Measurements from ENCODE around the gene PRDM16.
A peak's percentile ranks its signal among the peaks of the same experiment; 100 is the strongest.
"Not testable (repeated sequence)": the region's sequence is repeated elsewhere in the genome, so short reads cannot be mapped to it uniquely, and the experiment has no call there.

PRDM16 gene

GRCh38 chr1:3285106-3285740, 216.2 kb downstream of the PRDM16 start:
- Histone ChIP-seq H2BK120ac (ENCODE audit: low read depth, low read length) (no peak overlapping the region), H2BK12ac (ENCODE audit: low read length) (no peak overlapping the region), H3K4me3 (ENCODE audit: low read length in 2 of 2) (no peak overlapping the region), H3K23ac (ENCODE audit: low read depth, low read length, poor library complexity) (peak overlapping the region; percentile 59), H3K14ac (ENCODE audit: low read length) (peak overlapping the region; percentile 17), H3K27me3 (ENCODE audit: control insufficient read depth in 3 of 3, insufficient read depth in 3 of 3, low read depth in 1 of 3, low read length in 3 of 3) (peaks cover 0 to 62% (median 7%) of the 10 kb centered on the region in 3 experiments), H3K9me3 (replicated peaks in 1 of 2; ENCODE audit: control insufficient read depth in 2 of 2, insufficient read depth in 1 of 2, low read depth in 1 of 2, low read length in 2 of 2) (no peaks in the 10 kb centered on the region), H3K4ac (ENCODE audit: low read length) (no peak overlapping the region), H2BK5ac (ENCODE audit: low read length) (peak overlapping the region; percentile 49), H3K4me1 (ENCODE audit: control insufficient read depth in 2 of 2, insufficient read depth in 1 of 2, low read depth in 1 of 2, low read length in 2 of 2) (peaks cover 0 to 4% of the 10 kb centered on the region in 2 donors), H3K4me2 (ENCODE audit: insufficient read depth, low read length, poor library complexity, severe bottlenecking) (no peak overlapping the region), H3K36me3 (replicated peaks in 1 of 2; ENCODE audit: control insufficient read depth in 2 of 2, insufficient read depth in 2 of 2, low read length in 2 of 2) (no peaks in the 10 kb centered on the region), H4K91ac (ENCODE audit: low read depth, low read length, poor library complexity) (no peak overlapping the region), H3K18ac (ENCODE audit: low read length) (peak overlapping the region; percentile 79), H3K27ac (replicated peaks; ENCODE audit: low read length) (no peak overlapping the region), H2AK5ac (ENCODE audit: low read depth, low read length) (peak overlapping the region; percentile 79), H3K79me1 (ENCODE audit: low read depth, low read length) (peaks cover 2% of the 10 kb centered on the region), H2AFZ (ENCODE audit: low read length) (no peak overlapping the region), H2BK15ac (ENCODE audit: low read length) (peak overlapping the region; percentile 45), H4K8ac (ENCODE audit: low read depth, low read length) (no peak overlapping the region), H3K9ac (ENCODE audit: low read depth, low read length, poor library complexity) (peak overlapping the region; percentile 12)
- DNase-seq (ENCODE audit: low spot score), result no peak
- no CpG with 5 or more reads among the region's 19 CpGs for WGBS, 2 donors (ENCODE audit: extremely low coverage in 2 of 2, insufficient read length in 2 of 2, insufficient replicate concordance in 1 of 2)

- H2BK5ac ChIP-seq (ENCODE audit: low read length); H2BK12ac ChIP-seq (ENCODE audit: low read length); H3K9ac ChIP-seq (ENCODE audit: low read depth, low read length, poor library complexity); H3K27ac ChIP-seq (replicated peaks; ENCODE audit: low read length); H3K4me3 ChIP-seq (ENCODE audit: low read length in 2 of 2); H4K8ac ChIP-seq (ENCODE audit: low read depth, low read length); H2BK15ac ChIP-seq (ENCODE audit: low read length); H2AK5ac ChIP-seq (ENCODE audit: low read depth, low read length); H2BK120ac ChIP-seq (ENCODE audit: low read depth, low read length); H4K91ac ChIP-seq (ENCODE audit: low read depth, low read length, poor library complexity); H3K4me1 ChIP-seq (ENCODE audit: control insufficient read depth in 2 of 2, insufficient read depth in 1 of 2, low read depth in 1 of 2, low read length in 2 of 2); DNase-seq (ENCODE audit: low spot score); H3K23ac ChIP-seq (ENCODE audit: low read depth, low read length, poor library complexity); H3K14ac ChIP-seq (ENCODE audit: low read length); H3K9me3 ChIP-seq (replicated peaks in 1 of 2; ENCODE audit: control insufficient read depth in 2 of 2, insufficient read depth in 1 of 2, low read depth in 1 of 2, low read length in 2 of 2); H3K36me3 ChIP-seq (replicated peaks in 1 of 2; ENCODE audit: control insufficient read depth in 2 of 2, insufficient read depth in 2 of 2, low read length in 2 of 2); H3K79me1 ChIP-seq (ENCODE audit: low read depth, low read length); H2AFZ ChIP-seq (ENCODE audit: low read length); H3K4me2 ChIP-seq (ENCODE audit: insufficient read depth, low read length, poor library complexity, severe bottlenecking); H3K4ac ChIP-seq (ENCODE audit: low read length); H3K18ac ChIP-seq (ENCODE audit: low read length): not testable (repeated sequence)
- no CpG with 5 or more reads among the region's 33 CpGs for WGBS, 2 donors (ENCODE audit: extremely low coverage in 2 of 2, insufficient read length in 2 of 2, insufficient replicate concordance in 1 of 2)
- H3K27me3 ChIP-seq (ENCODE audit: control insufficient read depth in 3 of 3, insufficient read depth in 3 of 3, low read depth in 1 of 3, low read length in 3 of 3), result peaks cover 0 to 49% (median 7%) of the 10 kb centered on the region in 3 experiments
These were observed 218.1 kb downstream of the PRDM16 start for GRCh38 chr1:3287095-3287494.

DNA sequence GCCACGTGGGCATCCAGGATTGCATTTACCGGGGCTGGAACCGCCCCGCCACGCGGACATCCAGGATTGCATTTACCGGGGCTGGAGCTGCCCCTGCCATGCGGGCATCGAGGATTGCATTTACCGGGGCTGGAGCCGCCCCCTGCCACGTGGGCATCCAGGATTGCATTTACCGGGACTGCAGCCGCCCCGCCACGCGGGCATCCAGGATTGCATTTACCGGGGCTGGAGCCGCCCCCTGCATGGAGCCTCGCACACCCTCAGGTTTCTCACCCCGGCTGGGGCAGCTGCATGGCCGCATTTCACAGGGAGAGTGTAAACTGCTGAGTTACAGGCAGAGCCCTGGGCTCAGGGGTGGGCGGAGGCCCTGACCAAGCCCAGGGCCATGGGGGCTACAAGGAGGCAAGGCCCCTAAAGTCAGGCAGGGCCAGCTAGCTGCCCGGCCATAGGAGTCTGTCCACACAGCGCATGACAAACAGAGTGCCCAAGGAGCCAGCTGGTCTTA, 218.7 kb downstream of the PRDM16 start:
- Histone ChIP-seq H3K4me3 (ENCODE audit: low read length in 2 of 2) (no peak overlapping the region), H2BK15ac (ENCODE audit: low read length) (peak overlapping the region; percentile 35), H2BK120ac (ENCODE audit: low read depth, low read length) (no peak overlapping the region), H3K9me3 (replicated peaks in 1 of 2; ENCODE audit: control insufficient read depth in 2 of 2, insufficient read depth in 1 of 2, low read depth in 1 of 2, low read length in 2 of 2) (no peaks in the 10 kb centered on the region), H3K9ac (ENCODE audit: low read depth, low read length, poor library complexity) (no peak overlapping the region), H3K4me2 (ENCODE audit: insufficient read depth, low read length, poor library complexity, severe bottlenecking) (no peak overlapping the region), H2AFZ (ENCODE audit: low read length) (no peak overlapping the region), H3K23ac (ENCODE audit: low read depth, low read length, poor library complexity) (no peak overlapping the region), H3K27ac (replicated peaks; ENCODE audit: low read length) (no peak overlapping the region), H3K4ac (ENCODE audit: low read length) (no peak overlapping the region), H4K8ac (ENCODE audit: low read depth, low read length) (no peak overlapping the region), H4K91ac (ENCODE audit: low read depth, low read length, poor library complexity) (no peak overlapping the region), H2BK5ac (ENCODE audit: low read length) (no peak overlapping the region), H3K79me1 (ENCODE audit: low read depth, low read length) (no peaks in the 10 kb centered on the region), H2BK12ac (ENCODE audit: low read length) (no peak overlapping the region), H3K4me1 (ENCODE audit: control insufficient read depth in 2 of 2, insufficient read depth in 1 of 2, low read depth in 1 of 2, low read length in 2 of 2) (peaks cover 0 to 4% of the 10 kb centered on the region in 2 donors), H3K27me3 (ENCODE audit: control insufficient read depth in 3 of 3, insufficient read depth in 3 of 3, low read depth in 1 of 3, low read length in 3 of 3) (peaks cover 0 to 47% (median 5%) of the 10 kb centered on the region in 3 experiments), H3K14ac (ENCODE audit: low read length) (no peak overlapping the region), H3K36me3 (replicated peaks in 1 of 2; ENCODE audit: control insufficient read depth in 2 of 2, insufficient read depth in 2 of 2, low read length in 2 of 2) (no peaks in the 10 kb centered on the region), H3K18ac (ENCODE audit: low read length) (peak overlapping the region; percentile 15), H2AK5ac (ENCODE audit: low read depth, low read length) (peak overlapping the region; percentile 32)
- no peak for DNase-seq (ENCODE audit: low spot score)
- no CpG with 5 or more reads among the region's 25 CpGs for WGBS, 2 donors (ENCODE audit: extremely low coverage in 2 of 2, insufficient read length in 2 of 2, insufficient replicate concordance in 1 of 2)

- Histone ChIP-seq H3K18ac (ENCODE audit: low read length) (peak overlapping the region; percentile 53), H3K27ac (replicated peaks; ENCODE audit: low read length) (no peak overlapping the region), H3K4ac (ENCODE audit: low read length) (no peak overlapping the region), H4K8ac (ENCODE audit: low read depth, low read length) (no peak overlapping the region), H3K4me3 (ENCODE audit: low read length in 2 of 2) (no peak overlapping the region), H2AFZ (ENCODE audit: low read length) (no peak overlapping the region), H3K23ac (ENCODE audit: low read depth, low read length, poor library complexity) (peak overlapping the region; percentile 69), H2BK5ac (ENCODE audit: low read length) (no peak overlapping the region), H2AK5ac (ENCODE audit: low read depth, low read length) (no peak overlapping the region), H3K27me3 (ENCODE audit: control insufficient read depth in 3 of 3, insufficient read depth in 3 of 3, low read depth in 1 of 3, low read length in 3 of 3) (peaks cover 0 to 49% (median 2%) of the 10 kb centered on the region in 3 experiments), H2BK12ac (ENCODE audit: low read length) (peak overlapping the region; percentile 68), H3K36me3 (replicated peaks in 1 of 2; ENCODE audit: control insufficient read depth in 2 of 2, insufficient read depth in 2 of 2, low read length in 2 of 2) (no peaks in the 10 kb centered on the region), H3K14ac (ENCODE audit: low read length) (no peak overlapping the region), H3K79me1 (ENCODE audit: low read depth, low read length) (no peaks in the 10 kb centered on the region), H3K4me1 (ENCODE audit: control insufficient read depth in 2 of 2, insufficient read depth in 1 of 2, low read depth in 1 of 2, low read length in 2 of 2) (no peaks in the 10 kb centered on the region), H3K9me3 (replicated peaks in 1 of 2; ENCODE audit: control insufficient read depth in 2 of 2, insufficient read depth in 1 of 2, low read depth in 1 of 2, low read length in 2 of 2) (no peaks in the 10 kb centered on the region), H3K9ac (ENCODE audit: low read depth, low read length, poor library complexity) (no peak overlapping the region), H4K91ac (ENCODE audit: low read depth, low read length, poor library complexity) (no peak overlapping the region), H2BK120ac (ENCODE audit: low read depth, low read length) (no peak overlapping the region), H2BK15ac (ENCODE audit: low read length) (no peak overlapping the region), H3K4me2 (ENCODE audit: insufficient read depth, low read length, poor library complexity, severe bottlenecking) (no peak overlapping the region)
- no CpG with 5 or more reads among the region's 12 CpGs for WGBS, 2 donors (ENCODE audit: extremely low coverage in 2 of 2, insufficient read length in 2 of 2, insufficient replicate concordance in 1 of 2)
- no peak for DNase-seq (ENCODE audit: low spot score)
These were observed 220.5 kb downstream of the PRDM16 start for GRCh38 chr1:3289502-3289901.

Measured in neuronal stem cell (in vitro differentiated cells).